WI38 (cell line): ENCODE data around the gene SLC6A13.

Experiments
- H3K4me3 ChIP-seq: 2 replicates; pipeline ENCODE4 v1.5.1; 2011; ENCODE audit warnings: low read depth, mild to moderate bottlenecking, control low read depth, low read length
- TF ChIP-seq, protein P1 (sequence below): IDR thresholded peaks from 2 replicates; pipeline ENCODE4 v1.5.1; 2012; ENCODE audit warnings: low read depth, mild to moderate bottlenecking, control low read depth, low read length

SLC6A13 gene

DNA sequence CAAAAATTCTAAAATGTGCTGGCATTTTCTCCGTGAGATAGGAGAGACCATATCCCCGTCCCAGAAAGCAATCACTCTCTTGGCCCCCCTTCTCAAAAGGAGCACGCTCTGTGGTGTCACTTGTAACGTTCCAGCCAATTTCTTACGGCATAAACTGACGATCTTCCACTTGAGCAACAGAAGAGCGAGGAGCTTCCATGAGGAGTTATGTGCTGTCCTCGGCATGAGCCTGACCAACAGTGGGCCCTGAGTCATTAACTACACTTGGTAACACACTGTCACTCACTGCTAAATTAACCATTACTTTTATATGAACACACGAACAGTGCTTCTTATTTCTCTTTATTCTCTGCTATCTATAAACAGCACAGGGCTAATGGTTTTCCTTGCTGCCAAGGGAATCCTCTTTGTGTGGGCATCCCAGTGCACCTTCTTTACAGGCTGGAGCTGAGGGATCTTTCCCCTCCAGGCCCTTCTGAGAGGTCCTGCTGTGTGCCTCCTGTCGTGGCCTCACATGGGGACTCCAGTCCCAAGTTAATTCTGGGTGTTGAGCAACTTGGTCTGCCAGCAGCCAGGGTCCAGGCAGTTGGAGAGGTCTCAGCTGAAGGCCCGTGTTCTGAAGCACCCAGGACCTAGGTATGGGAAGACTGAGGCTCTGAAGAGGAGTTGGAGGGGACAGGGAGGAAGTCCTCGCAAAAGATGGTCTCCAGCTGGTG is 9.4 kb downstream of the SLC6A13 start:
- TF ChIP-seq, protein P1, sequence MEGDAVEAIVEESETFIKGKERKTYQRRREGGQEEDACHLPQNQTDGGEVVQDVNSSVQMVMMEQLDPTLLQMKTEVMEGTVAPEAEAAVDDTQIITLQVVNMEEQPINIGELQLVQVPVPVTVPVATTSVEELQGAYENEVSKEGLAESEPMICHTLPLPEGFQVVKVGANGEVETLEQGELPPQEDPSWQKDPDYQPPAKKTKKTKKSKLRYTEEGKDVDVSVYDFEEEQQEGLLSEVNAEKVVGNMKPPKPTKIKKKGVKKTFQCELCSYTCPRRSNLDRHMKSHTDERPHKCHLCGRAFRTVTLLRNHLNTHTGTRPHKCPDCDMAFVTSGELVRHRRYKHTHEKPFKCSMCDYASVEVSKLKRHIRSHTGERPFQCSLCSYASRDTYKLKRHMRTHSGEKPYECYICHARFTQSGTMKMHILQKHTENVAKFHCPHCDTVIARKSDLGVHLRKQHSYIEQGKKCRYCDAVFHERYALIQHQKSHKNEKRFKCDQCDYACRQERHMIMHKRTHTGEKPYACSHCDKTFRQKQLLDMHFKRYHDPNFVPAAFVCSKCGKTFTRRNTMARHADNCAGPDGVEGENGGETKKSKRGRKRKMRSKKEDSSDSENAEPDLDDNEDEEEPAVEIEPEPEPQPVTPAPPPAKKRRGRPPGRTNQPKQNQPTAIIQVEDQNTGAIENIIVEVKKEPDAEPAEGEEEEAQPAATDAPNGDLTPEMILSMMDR: no peak

DNA sequence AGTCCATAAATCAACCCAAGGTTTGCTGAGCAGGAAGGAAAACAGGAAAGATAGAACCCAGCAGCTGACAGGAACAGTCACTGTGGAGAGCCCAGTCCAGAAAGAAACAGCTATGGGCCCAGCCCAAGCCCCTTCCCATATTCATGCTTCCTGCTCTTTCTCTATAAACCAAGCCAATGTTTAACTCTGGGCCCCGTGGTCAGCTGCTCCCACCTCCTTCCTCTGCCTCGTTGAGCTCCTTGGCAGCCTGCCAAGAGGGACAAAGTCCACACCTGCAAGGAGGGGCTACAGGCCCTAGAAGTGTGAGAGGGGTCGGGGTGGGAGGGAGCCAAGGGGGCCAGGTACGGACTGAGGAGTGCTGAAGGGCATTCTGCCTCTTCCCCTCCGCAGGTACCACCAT is 10.0 kb downstream of the SLC6A13 start:
- TF ChIP-seq, protein P1: no peak
- H3K4me3 ChIP-seq: no peak overlapping the region

More for the DNA sequence above, 9.4 kb downstream of the SLC6A13 start:
- no peak overlapping the region for H3K4me3 ChIP-seq

DNA sequence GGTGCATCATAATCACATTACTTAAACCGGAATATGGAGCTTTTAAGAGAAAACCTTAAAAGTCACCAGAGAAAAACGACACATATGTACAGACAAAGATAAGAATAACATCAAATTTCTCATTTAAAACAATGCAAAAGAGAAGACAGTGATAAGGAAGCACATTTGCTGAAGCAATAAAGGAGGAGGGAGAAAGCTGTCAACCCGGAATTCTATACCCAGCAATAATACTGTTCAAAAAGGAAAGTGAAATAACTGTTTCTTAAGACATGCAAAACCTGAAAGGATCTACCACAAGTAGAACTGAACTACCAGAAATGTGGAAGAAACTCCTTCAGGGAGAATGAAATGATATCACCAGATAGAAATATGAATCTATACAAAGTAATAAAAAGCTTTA is 15.4 kb downstream of the SLC6A13 start:
- TF ChIP-seq, protein P1: no peak
- no peak overlapping the region for H3K4me3 ChIP-seq

DNA sequence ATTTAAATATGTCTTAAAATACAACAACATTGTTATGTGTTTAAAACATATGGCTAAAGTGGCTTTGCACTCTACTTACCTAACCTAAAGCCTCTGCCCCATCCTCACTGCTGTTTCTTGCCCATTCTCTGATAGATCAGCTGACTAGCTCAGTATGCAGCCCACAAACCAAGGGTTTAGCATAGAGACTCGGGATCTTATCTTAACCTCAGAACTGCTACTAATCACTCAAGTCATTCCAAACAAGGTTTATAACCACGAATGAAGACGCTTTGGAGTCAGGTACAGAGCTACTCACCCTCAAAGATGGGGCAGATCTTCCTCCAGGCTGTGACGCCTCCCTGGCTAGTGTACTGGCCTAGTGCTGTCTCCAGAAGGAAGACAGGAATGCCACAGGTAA is 19.3 kb downstream of the SLC6A13 start:
- no peak overlapping the region for H3K4me3 ChIP-seq
- TF ChIP-seq, protein P1: no peak

DNA sequence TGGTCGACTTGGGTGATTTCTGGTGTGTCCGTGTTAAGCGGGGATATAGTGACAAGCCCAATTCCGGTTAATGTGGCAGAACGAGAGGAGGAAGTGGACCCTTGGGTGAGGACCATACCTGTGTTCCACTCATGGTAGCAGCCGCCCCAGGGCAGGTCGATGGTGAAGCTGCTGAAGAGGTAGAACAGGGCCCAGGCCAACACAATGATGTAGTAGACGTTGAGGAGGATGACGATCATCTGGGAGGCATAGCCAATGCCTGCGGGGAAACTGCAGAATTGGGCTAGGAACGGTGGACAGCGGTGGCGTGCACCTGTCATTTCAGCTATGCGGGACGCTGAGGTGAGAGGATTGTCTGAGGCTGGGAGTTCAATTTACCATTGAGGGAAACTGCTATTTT is 20.1 kb downstream of the SLC6A13 start:
- TF ChIP-seq, protein P1: no peak
- no peak overlapping the region for H3K4me3 ChIP-seq

DNA sequence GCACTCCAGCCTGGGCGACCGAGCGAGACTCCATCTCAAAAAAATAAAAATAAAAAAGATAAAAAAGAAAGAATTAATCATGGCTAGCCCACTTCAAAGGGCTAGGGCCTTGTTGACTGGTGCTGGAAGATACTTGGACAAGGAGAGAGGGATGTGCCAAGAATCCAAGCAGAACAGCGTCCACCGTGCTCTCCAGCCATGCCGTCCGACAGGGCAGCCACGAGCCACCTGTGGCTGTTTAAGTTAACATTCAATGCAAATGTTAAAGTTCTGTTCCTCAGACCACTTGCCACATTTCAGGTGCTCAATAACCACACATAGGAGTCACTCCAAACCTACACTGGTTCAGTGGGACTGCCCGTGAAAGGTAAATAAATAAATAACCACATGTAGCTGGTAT is 21.4 kb downstream of the SLC6A13 start:
- TF ChIP-seq, protein P1: no peak
- H3K4me3 ChIP-seq: no peak overlapping the region

DNA sequence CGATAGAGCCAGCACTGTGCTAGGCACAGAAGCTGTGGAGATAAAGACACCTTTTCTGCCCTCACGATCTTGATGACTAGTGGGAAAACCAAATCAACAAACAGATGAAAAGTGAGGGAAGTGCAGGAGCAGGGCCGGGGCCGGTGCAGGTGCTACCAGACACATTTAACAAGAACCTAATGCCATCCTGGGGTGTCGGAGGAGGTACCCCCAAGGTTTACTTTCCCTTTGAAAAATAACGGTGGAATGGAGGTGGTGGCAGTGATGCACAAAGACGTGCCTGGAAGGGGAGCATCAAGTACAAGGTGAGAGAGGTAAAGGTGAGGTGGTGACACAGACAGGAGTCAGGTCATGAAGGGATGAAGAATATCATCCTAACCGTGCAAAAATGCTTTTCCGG is 22.1 kb downstream of the SLC6A13 start:
- no peak overlapping the region for H3K4me3 ChIP-seq
- TF ChIP-seq, protein P1: no peak
